NCI-H1105 treated with DMSO at 0.1 percent for 48 hours (cell line): ENCODE data around the gene TPX2.

Experiments
- DNase-seq: peaks from one replicate; lab custom pipeline; 2025; lab: John Stamatoyannopoulos, UW

The TPX2 gene

GRCh38 chr20:31849306-31849930 is 110.3 kb downstream of the TPX2 start:
- peak; percentile 87 for DNase-seq
